ENCODE measurements around the gene RUFY2.
A peak's percentile ranks its signal among the peaks of the same experiment; 100 is the strongest.
"Not testable (repeated sequence)": the region's sequence is repeated elsewhere in the genome, so short reads cannot be mapped to it uniquely, and the experiment has no call there.

RUFY2 gene, protein sequence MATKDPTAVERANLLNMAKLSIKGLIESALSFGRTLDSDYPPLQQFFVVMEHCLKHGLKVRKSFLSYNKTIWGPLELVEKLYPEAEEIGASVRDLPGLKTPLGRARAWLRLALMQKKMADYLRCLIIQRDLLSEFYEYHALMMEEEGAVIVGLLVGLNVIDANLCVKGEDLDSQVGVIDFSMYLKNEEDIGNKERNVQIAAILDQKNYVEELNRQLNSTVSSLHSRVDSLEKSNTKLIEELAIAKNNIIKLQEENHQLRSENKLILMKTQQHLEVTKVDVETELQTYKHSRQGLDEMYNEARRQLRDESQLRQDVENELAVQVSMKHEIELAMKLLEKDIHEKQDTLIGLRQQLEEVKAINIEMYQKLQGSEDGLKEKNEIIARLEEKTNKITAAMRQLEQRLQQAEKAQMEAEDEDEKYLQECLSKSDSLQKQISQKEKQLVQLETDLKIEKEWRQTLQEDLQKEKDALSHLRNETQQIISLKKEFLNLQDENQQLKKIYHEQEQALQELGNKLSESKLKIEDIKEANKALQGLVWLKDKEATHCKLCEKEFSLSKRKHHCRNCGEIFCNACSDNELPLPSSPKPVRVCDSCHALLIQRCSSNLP

GRCh38 chr10:68406815-68407548 lies at the start of gene RUFY2:
TSS of gene RUFY2 (minus strand) at chr10:68407277. CDS start at chr10:68407189, 88 bp downstream.
- DNase-seq (ENCODE audit: low spot score), result peak; percentile 81

- not testable (repeated sequence) for DNase-seq (ENCODE audit: low spot score)
These were observed 42.6 kb upstream of the RUFY2 start for GRCh38 chr10:68449698-68450097.

- DNase-seq (ENCODE audit: low spot score), result no peak
These were observed 39.1 kb upstream of the RUFY2 start for GRCh38 chr10:68446179-68446578.

GRCh38 chr10:68442971-68443370 lies 35.9 kb upstream of the RUFY2 start:
- DNase-seq (ENCODE audit: low spot score), result peak; percentile 13

DNA sequence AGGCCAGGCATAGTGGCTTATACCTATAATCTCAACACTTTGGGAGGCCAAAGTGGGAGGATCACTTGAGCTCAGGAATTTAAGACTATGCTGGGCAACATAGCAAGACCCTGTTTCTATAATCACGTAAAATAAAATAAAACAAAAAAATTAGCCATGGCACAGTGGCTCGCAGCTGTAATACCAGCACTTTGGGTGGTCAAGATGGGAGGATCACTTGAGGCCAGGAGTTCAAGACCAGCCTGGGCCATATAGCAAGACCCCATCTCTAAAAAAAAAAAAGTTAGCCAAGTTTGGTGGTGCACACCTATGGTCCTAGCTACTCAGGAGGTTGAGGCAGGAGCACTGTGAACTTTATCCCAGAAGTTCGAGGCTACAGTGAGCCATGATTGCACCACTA lies 33.8 kb upstream of the RUFY2 start:
- DNase-seq (ENCODE audit: low spot score), result no peak

DNA sequence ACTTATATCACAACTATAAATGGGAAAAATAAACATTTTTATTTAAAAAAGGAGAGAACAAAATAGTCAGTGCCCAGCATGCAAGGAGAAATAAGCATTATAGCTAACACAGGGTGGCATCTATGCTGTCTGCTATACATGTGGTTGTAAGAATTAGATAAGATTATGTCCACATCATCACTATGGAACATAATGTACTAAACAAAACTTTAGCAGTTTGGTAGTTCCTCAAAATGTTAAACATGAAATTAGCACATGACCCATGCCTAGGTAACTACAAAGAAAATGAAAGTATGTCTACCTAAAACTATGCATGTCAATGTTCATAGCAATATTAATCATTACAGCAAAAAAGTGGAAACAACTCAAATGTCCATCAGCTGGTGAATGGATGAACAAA lies 28.7 kb upstream of the RUFY2 start:
- DNase-seq (ENCODE audit: low spot score), result no peak

- DNase-seq (ENCODE audit: low spot score), result no peak
These were observed 27.6 kb upstream of the RUFY2 start for GRCh38 chr10:68434657-68435056.

DNA sequence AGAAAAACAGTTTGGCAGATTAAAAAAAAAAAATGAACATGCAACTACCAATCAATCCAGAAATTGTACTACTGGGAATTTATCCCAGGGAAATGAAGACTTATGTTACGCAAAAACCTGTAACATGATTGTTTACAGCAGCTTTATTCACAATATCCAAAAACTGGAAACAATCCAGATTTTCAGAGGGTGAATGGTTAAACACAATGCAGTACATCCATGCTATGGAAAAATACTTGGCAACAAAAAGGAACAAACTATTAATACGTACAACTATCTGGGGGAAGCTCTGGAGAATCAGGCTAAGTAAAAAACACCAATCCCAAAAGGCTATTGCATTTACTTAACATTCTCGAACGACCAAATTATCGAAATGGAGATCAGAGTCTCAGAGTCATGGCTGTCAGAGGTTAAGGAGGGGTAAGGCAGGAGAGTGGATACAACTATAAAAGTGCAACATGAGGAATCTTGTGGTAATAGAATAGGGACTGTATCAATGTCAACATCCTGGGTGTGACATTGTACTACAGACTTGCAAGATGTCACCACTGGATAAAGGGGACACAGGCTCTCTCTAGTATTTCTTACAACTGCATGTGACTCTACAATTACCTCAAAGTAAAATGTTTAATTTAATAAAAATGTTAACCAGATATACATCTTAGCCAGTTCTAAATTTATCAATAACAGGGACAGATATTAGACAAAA lies 21.5 kb upstream of the RUFY2 start:
- no peak for DNase-seq (ENCODE audit: low spot score)

GRCh38 chr10:68424454-68425014 lies 17.5 kb upstream of the RUFY2 start:
- no peak for DNase-seq (ENCODE audit: low spot score)

- no peak for DNase-seq (ENCODE audit: low spot score)
These were observed 16.4 kb upstream of the RUFY2 start for GRCh38 chr10:68423522-68423921.

DNA sequence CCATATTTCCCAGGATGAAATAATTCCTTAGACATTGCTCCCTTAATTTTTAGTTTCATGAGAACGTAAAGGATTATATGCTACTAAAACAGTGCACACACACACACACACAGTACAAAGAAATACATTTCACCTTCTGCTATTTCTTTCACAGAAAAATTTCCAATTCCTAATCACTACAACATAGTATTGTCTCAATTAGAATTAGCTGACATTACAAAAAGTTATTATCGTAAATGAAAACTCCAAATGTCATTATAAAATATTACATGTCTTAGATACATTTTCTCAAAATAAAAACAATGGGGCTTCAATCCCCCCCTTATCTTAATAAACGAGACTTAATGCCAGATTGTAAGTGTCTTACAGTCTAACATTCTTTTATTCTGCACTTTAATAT lies 12.3 kb upstream of the RUFY2 start:
- DNase-seq (ENCODE audit: low spot score), result no peak

GRCh38 chr10:68408898-68409518 lies 1.9 kb upstream of the RUFY2 start:
- no peak for DNase-seq (ENCODE audit: low spot score)

GRCh38 chr10:68406111-68406814 lies 814 bp downstream of the RUFY2 start:
- DNase-seq (ENCODE audit: low spot score), result peak; percentile 62

DNA sequence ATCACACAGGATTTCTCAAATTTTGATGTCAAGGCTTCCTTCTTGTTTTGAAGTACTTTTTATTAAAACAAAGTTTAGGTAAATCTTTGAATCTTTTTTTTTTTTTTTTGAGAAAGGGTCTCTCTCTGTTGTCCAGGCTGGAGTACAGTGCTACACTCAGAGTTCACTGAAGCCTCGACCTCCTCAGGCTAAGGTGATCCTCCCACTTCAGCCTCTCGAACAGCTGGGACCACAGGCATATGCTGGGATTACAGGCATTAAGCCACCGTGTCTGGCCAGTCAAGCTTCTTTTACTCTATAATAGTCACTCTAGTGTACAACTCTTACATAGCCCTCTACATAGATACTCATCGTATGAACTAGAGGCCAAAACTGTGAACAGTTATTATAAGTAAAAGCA lies 3.4 kb downstream of the RUFY2 start:
- no peak for DNase-seq (ENCODE audit: low spot score)

DNA sequence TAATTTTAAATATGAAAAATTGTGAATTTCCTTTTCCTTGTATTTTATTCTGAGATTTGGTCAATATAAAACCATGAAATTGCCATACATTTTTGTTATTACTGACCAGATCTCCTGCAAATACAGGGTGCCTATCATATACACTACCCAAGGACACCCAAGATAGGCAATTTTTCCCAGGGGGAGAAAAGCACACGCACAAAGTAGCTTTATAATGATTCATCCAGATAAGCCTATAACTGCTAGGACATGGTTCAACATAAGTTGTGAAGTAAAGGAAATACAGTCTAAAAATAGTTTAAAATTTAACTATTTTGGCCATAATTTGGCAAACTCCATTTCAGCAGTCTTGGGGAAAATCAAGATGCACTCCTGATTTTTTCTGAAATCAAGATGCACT lies 4.8 kb downstream of the RUFY2 start:
- no peak for DNase-seq (ENCODE audit: low spot score)

DNA sequence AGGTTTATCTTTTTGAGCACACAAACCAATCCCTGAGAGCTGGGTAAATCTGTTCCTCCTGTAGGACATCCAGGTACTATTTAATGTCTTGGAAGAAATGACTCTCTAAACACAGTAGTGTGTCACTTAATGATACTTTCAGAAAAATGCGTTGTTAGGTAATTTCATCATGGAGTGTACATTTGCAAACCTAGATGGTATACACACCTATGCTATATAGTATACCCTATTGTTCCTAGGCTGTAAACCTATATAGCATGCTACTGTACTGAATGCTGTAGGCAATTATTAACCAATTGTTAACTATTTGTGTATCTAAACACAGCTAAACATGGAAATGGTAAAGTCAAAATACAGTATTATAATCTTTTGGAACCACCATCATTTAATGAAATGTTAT lies 10.1 kb downstream of the RUFY2 start:
- DNase-seq (ENCODE audit: low spot score), result no peak

GRCh38 chr10:68385740-68386139 lies 21.3 kb downstream of the RUFY2 start:
- no peak for DNase-seq (ENCODE audit: low spot score)

DNA sequence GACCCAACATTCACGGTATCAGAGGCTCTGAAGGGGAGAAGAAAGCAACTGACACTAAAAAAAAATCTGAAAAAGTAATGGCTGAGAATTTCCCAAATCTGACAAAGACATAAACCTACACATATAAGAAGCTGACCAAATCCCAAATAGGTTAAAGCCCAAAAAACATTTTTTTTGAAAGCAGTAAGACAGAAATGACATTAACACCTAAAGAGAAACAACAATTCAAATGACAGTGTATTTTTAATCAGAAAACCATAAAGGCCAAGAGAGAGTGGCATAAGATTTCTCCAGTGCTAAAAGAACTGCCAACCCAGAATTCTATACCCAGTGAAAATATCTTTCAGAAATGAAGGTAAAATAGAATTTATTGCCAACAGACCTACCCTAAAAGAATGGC lies 35.5 kb downstream of the RUFY2 start:
- DNase-seq (ENCODE audit: low spot score), result no peak

DNA sequence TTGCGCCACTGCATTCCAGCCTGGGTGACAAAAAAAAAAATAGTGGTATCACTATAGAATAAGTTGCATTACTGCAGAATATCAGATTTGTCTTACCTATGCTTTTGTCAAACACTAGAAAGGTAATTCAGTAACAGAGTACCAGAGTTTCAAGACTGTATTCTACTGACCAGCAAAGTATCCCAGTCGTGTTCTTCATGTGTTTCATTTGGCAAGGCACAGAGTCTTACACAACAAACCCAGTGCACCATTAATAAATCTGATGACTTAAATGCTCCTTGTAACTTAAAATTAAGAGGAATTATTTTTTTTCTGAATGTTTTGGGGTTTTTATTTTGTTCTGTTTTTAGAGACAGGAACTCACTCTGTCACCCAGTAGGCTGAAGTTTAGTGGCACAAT lies 40.0 kb downstream of the RUFY2 start:
- no peak for DNase-seq (ENCODE audit: low spot score)

DNA sequence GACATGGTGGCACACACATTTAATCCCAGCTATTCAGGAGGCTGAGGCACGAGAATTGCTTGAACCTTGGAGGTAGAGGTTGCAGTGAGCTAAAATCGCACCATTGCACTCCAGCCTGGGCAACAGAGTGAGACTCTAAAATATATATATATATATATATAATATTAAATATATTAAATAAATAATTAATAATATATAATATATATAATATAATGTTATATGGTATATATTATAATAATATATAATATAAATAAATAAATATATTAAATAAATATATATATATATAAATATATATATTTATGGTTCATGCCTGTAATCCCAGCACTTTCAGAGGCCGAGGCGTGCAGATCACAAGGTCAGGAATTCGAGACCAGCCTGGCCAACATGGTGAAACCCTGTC lies 40.5 kb downstream of the RUFY2 start:
- no peak for DNase-seq (ENCODE audit: low spot score)

DNA sequence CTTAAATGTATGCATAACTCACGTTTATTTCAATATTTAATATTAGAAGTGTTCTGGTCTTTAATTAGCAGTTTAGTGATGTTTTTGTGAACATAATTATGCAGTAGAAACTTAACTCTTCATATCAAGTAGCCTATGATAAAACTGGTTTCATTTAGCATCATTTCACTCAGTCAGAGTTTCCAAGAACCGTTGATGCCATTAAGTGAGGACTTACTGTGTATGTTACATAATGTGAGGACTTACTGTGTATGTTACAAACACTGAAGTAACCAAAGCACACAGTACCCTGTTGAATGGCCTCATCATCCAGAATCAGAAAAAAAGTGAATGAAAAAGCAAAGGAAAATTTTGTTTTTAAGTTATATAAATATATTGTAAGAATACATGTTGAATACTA lies 41.5 kb downstream of the RUFY2 start:
- no peak for DNase-seq (ENCODE audit: low spot score)
